Measurements from ENCODE around the gene MUC20. TPM values are rescaled to one million over a fixed set of nuclear protein-coding genes. Genes with fewer than 3 reads are reported as not detected.
"Not testable (repeated sequence)": the region's sequence is repeated elsewhere in the genome, so short reads cannot be mapped to it uniquely, and the experiment has no call there.

Gene MUC20
- total and polyA plus RNA-seq, 7 experiments from 2014 or later, result 0.66 to 17.8 (median 12.2) TPM

GRCh38 chr3:195731356-195731905 lies 10.7 kb downstream of the MUC20 start:
- H3K36me3 ChIP-seq (ENCODE audit: control insufficient read depth in 2 of 3, insufficient read depth in 3 of 3, low read length in 3 of 3), result peaks cover 0 to 24% (median 0%) of the 10 kb centered on the region in 3 experiments
- DNase-seq (no peak), ATAC-seq (no peak)
- H3K4me3 Mint-ChIP-seq, result no peak overlapping the region
- no peaks in the 10 kb centered on the region for H3K9me3 Mint-ChIP-seq
- no peaks in the 10 kb centered on the region for H3K4me1 ChIP-seq (ENCODE audit: control insufficient read depth in 2 of 2, insufficient read depth in 2 of 2, low read length in 2 of 2)
- H3K4me1 Mint-ChIP-seq, result peaks cover 0 to 3% (median 0%) of the 10 kb centered on the region in 7 donors
- no peaks in the 10 kb centered on the region for H3K27me3 Mint-ChIP-seq
- H3K4me3 ChIP-seq (ENCODE audit: low read length), result no peak overlapping the region
- H3K27ac Mint-ChIP-seq, result no peak overlapping the region
- no peaks in the 10 kb centered on the region for H3K27me3 ChIP-seq (ENCODE audit: control insufficient read depth in 2 of 2, insufficient read depth in 2 of 2, low read length in 2 of 2)
- intact Hi-C loops (cut with micrococcal nuclease), result no loop called here
- H3K27ac ChIP-seq (ENCODE audit: low read depth, low read length), result no peak overlapping the region
- ChIA-PET POLR2A (no interaction called here), CTCF (no interaction called here)
- no peaks in the 10 kb centered on the region for H3K9me3 ChIP-seq (ENCODE audit: control insufficient read depth in 2 of 3, low read length in 3 of 3)
- H3K36me3 Mint-ChIP-seq, result peaks cover 0 to 54% (median 19%) of the 10 kb centered on the region in 5 donors

GRCh38 chr3:195732940-195733339 lies 12.2 kb downstream of the MUC20 start:
- Histone ChIP-seq H3K27ac (ENCODE audit: low read depth, low read length) (no peak overlapping the region), H3K4me1 (ENCODE audit: control insufficient read depth in 2 of 2, insufficient read depth in 2 of 2, low read length in 2 of 2) (no peaks in the 10 kb centered on the region), H3K9me3 (ENCODE audit: control insufficient read depth in 2 of 3, low read length in 3 of 3) (no peaks in the 10 kb centered on the region), H3K27me3 (ENCODE audit: control insufficient read depth in 2 of 2, insufficient read depth in 2 of 2, low read length in 2 of 2) (no peaks in the 10 kb centered on the region), H3K4me3 (ENCODE audit: low read length) (no peak overlapping the region), H3K36me3 (ENCODE audit: control insufficient read depth in 2 of 3, insufficient read depth in 3 of 3, low read length in 3 of 3) (peaks cover 0 to 24% (median 0%) of the 10 kb centered on the region in 3 experiments)
- Mint-ChIP-seq H3K9me3 (no peaks in the 10 kb centered on the region), H3K36me3 (peaks cover 0 to 57% (median 24%) of the 10 kb centered on the region in 5 donors), H3K27me3 (no peaks in the 10 kb centered on the region), H3K4me1 (peaks cover 0 to under 1% (median 0%) of the 10 kb centered on the region in 7 donors), H3K4me3 (no peak overlapping the region), H3K27ac (no peak overlapping the region)
- POLR2A ChIA-PET, result no interaction called here
- intact Hi-C loops (cut with micrococcal nuclease), result no loop called here
- ATAC-seq, result no peak
- DNase-seq, result no peak
- CTCF ChIA-PET, result no interaction called here

- peaks cover 0 to 48% (median 21%) of the 10 kb centered on the region in 5 donors for H3K36me3 Mint-ChIP-seq
- Histone ChIP-seq H3K36me3 (ENCODE audit: control insufficient read depth in 2 of 3, insufficient read depth in 3 of 3, low read length in 3 of 3) (peaks cover 0 to 19% (median 0%) of the 10 kb centered on the region in 3 experiments), H3K27me3 (ENCODE audit: control insufficient read depth in 2 of 2, insufficient read depth in 2 of 2, low read length in 2 of 2) (no peaks in the 10 kb centered on the region), H3K4me1 (ENCODE audit: control insufficient read depth in 2 of 2, insufficient read depth in 2 of 2, low read length in 2 of 2) (no peaks in the 10 kb centered on the region), H3K27ac (ENCODE audit: low read depth, low read length) (no peak overlapping the region), H3K4me3 (ENCODE audit: low read length) (no peak overlapping the region), H3K9me3 (ENCODE audit: control insufficient read depth in 2 of 3, low read length in 3 of 3) (no peaks in the 10 kb centered on the region)
- ATAC-seq (no peak), DNase-seq (no peak)
- H3K9me3 Mint-ChIP-seq, result no peaks in the 10 kb centered on the region
- CTCF ChIA-PET, result interaction anchor here (0.6 kb wide), 1 partner anchor 1560 kb away, joined by 3 read pairs; no protein-coding TSS in a partner anchor
- no peak overlapping the region for H3K4me3 Mint-ChIP-seq
- POLR2A ChIA-PET, result no interaction called here
- H3K27me3 Mint-ChIP-seq, result no peaks in the 10 kb centered on the region
- intact Hi-C loops (cut with micrococcal nuclease), result no loop called here
- no peaks in the 10 kb centered on the region for H3K4me1 Mint-ChIP-seq
- peak overlapping the region in 1 of 9 donors; percentile 18 for H3K27ac Mint-ChIP-seq
Observed at GRCh38 chr3:195735036-195735695, 14.4 kb downstream of the MUC20 start.

- DNase-seq, result no peak
Observed at GRCh38 chr3:195736866-195737490, 16.2 kb downstream of the MUC20 start.

DNA sequence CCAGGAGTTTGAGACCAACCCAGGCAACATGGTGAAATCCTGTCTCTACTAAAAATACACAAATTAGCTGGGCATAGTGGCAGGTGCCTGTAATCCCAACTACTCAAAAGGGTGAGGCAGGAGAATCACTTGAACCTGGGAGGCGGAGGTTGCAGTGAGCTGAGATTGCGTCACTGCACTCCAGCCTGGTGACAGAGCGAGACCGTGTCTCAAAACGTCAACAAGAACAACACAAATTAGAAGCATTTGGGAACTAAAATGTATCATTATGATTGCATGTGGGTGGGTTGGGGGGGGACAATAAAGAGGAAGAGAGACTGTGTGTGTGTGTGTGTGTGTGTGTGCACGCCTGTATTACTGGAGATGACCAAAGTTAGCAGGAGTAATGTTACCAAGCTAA lies 17.0 kb downstream of the MUC20 start:
- H3K27me3 Mint-ChIP-seq; H3K4me1 Mint-ChIP-seq; H3K9me3 Mint-ChIP-seq; DNase-seq; H3K4me1 ChIP-seq (ENCODE audit: control insufficient read depth in 2 of 2, insufficient read depth in 2 of 2, low read length in 2 of 2); H3K4me3 ChIP-seq (ENCODE audit: low read length); ATAC-seq; CTCF ChIA-PET; H3K27me3 ChIP-seq (ENCODE audit: control insufficient read depth in 2 of 2, insufficient read depth in 2 of 2, low read length in 2 of 2); intact Hi-C loops (cut with micrococcal nuclease); H3K9me3 ChIP-seq (ENCODE audit: control insufficient read depth in 2 of 3, low read length in 3 of 3); H3K27ac Mint-ChIP-seq; H3K27ac ChIP-seq (ENCODE audit: low read depth, low read length); H3K4me3 Mint-ChIP-seq; POLR2A ChIA-PET: not testable (repeated sequence)
- H3K36me3 ChIP-seq (ENCODE audit: control insufficient read depth in 2 of 3, insufficient read depth in 3 of 3, low read length in 3 of 3), result peaks cover 0 to 13% (median 0%) of the 10 kb centered on the region in 3 experiments
- H3K36me3 Mint-ChIP-seq, result peaks cover 0 to 28% (median 18%) of the 10 kb centered on the region in 5 donors

More at GRCh38 chr3:195736866-195737490, 16.2 kb downstream of the MUC20 start:
- peaks cover 0 to 13% (median 0%) of the 10 kb centered on the region in 3 experiments for H3K36me3 ChIP-seq (ENCODE audit: control insufficient read depth in 2 of 3, insufficient read depth in 3 of 3, low read length in 3 of 3)
- ChIA-PET POLR2A (no interaction called here), CTCF (no interaction called here)
- Mint-ChIP-seq H3K36me3 (peaks cover 0 to 35% (median 18%) of the 10 kb centered on the region in 5 donors), H3K27ac (no peak overlapping the region), H3K9me3 (no peaks in the 10 kb centered on the region), H3K4me1 (no peaks in the 10 kb centered on the region), H3K27me3 (peaks cover 0 to 3% (median 0%) of the 10 kb centered on the region in 5 donors), H3K4me3 (no peak overlapping the region)
- no peaks in the 10 kb centered on the region for H3K4me1 ChIP-seq (ENCODE audit: control insufficient read depth in 2 of 2, insufficient read depth in 2 of 2, low read length in 2 of 2)
- no peak overlapping the region for H3K4me3 ChIP-seq (ENCODE audit: low read length)
- H3K9me3 ChIP-seq (ENCODE audit: control insufficient read depth in 2 of 3, low read length in 3 of 3), result no peaks in the 10 kb centered on the region
- H3K27ac ChIP-seq (ENCODE audit: low read depth, low read length), result no peak overlapping the region
- intact Hi-C loops (cut with micrococcal nuclease), result no loop called here
- ATAC-seq, result no peak
- H3K27me3 ChIP-seq (ENCODE audit: control insufficient read depth in 2 of 2, insufficient read depth in 2 of 2, low read length in 2 of 2), result no peaks in the 10 kb centered on the region

DNA sequence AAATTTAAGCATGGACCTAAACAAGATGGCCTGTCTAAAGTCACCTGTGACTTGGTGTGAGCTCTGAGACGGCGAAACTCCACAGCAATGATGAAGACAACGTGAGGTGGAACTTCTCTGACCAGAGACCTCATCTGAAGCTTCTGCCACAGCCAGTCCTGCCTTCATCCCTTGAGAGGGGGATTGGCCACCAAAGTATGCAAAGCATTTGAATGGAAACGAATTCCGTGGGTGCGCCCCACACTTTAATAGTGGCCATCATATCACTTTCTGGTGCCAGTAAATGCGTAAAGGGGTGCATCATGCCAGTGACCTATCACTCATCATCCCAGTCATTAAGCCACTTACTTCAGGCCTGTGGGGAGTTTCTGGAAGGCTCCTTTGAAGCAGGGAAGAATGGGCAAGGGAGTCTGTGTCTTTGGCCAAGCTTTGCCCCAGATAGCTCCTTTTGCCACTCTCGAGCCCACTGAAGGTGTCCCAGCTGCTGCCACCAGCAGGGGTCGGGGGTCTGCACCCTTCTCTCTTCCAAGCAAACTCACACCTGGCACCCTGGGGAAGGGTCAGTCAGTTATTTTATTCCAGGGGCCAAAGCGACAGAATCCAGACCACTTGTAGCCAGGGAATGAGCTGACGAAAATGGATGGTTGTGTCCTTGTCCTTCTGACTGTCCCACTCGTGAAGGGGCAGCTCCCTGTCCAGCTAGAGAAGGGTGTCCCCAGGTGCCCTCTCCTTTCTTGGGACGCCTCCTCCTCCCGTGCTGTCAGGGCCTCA lies 17.7 kb downstream of the MUC20 start:
- H3K27me3 ChIP-seq (ENCODE audit: control insufficient read depth in 2 of 2, insufficient read depth in 2 of 2, low read length in 2 of 2), result no peaks in the 10 kb centered on the region
- no peaks in the 10 kb centered on the region for H3K9me3 Mint-ChIP-seq
- intact Hi-C loops (cut with micrococcal nuclease), result no loop called here
- H3K27ac ChIP-seq (ENCODE audit: low read depth, low read length), result no peak overlapping the region
- H3K27me3 Mint-ChIP-seq, result peaks cover 0 to 7% (median 0%) of the 10 kb centered on the region in 5 donors
- CTCF ChIA-PET, result no interaction called here
- ATAC-seq (no peak), DNase-seq (no peak)
- H3K4me1 Mint-ChIP-seq, result no peaks in the 10 kb centered on the region
- H3K36me3 Mint-ChIP-seq, result peaks cover 0 to 22% (median 18%) of the 10 kb centered on the region in 5 donors
- no peak overlapping the region for H3K27ac Mint-ChIP-seq
- POLR2A ChIA-PET, result no interaction called here
- no peak overlapping the region for H3K4me3 Mint-ChIP-seq
- H3K36me3 ChIP-seq (ENCODE audit: control insufficient read depth in 2 of 3, insufficient read depth in 3 of 3, low read length in 3 of 3), result peaks cover 0 to 7% (median 0%) of the 10 kb centered on the region in 3 experiments
- H3K4me1 ChIP-seq (ENCODE audit: control insufficient read depth in 2 of 2, insufficient read depth in 2 of 2, low read length in 2 of 2), result no peaks in the 10 kb centered on the region
- no peaks in the 10 kb centered on the region for H3K9me3 ChIP-seq (ENCODE audit: control insufficient read depth in 2 of 3, low read length in 3 of 3)
- H3K4me3 ChIP-seq (ENCODE audit: low read length), result no peak overlapping the region

Measured in naive thymus-derived CD4-positive, alpha-beta T cell (primary cell).